Tibial artery (tissue), 4 donors: ENCODE measurements around the gene DYNC1H1.
"Not testable (repeated sequence)": the region's sequence is repeated elsewhere in the genome, so short reads cannot be mapped to it uniquely, and the experiment has no call there.

Experiments used
- DNase-seq, 2 donors: peaks; one replicate each; pipeline ENCODE4 v3.0.0-alpha.2; 2019
- H3K27ac ChIP-seq, 2 donors: fragments of 200-600 bp; sonication (generic) in 1 of 2; 1 replicate in 1 of 2; 2 replicates in 1 of 2; pipeline ENCODE4 v1.5.1; 2018 to 2019; ENCODE audit warnings: mild to moderate bottlenecking in 1 of 2
- H3K27me3 ChIP-seq, 2 donors: fragments of 200-600 bp; sonication (generic) in 1 of 2; one replicate each; pipeline versions ENCODE4 v1.5.1 to v1.6.0; 2016 to 2019
- H3K36me3 ChIP-seq, 3 donors: fragments of 200-600 bp; sonication (generic) in 2 of 3; one replicate each; pipeline ENCODE4 v1.5.1; 2016 to 2019; ENCODE audit warnings: mild to moderate bottlenecking in 2 of 3
- H3K4me1 ChIP-seq, 4 donors: fragments of 200-600 bp; sonication (generic) in 2 of 4; 1 replicate in 3 of 4; 2 replicates in 1 of 4; pipeline ENCODE4 v1.5.1; 2016 to 2019
- H3K4me3 ChIP-seq, 2 donors: fragments of 200-600 bp; sonication (generic) in 1 of 2; 1 replicate in 1 of 2; 2 replicates in 1 of 2; pipeline ENCODE4 v1.5.1; 2018 to 2019; ENCODE audit warnings: mild to moderate bottlenecking in 2 of 2
- H3K9me3 ChIP-seq, 3 donors: fragments of 200-600 bp; sonication (generic) in 1 of 3; one replicate each; pipeline ENCODE4 v1.5.1; 2016 to 2019
- CTCF ChIP-seq, 2 experiments: fragments of 200-600 bp in 1 of 2; fragments of 450-650 bp in 1 of 2; IDR thresholded peaks; one replicate each; pipeline ENCODE4 v1.5.1; 2017 to 2019; ENCODE audit warnings: antibody characterized with exemption in 2 of 2, mild to moderate bottlenecking in 1 of 2, moderate library complexity in 1 of 2
- intact Hi-C: fragments of 100-400 bp; cut with DNase I; formaldehyde crosslinking; loops from one replicate; pipeline ENCODE4 v1.15.0; 2023; ENCODE audit warnings: low total_unique reads

The DYNC1H1 gene

GRCh38 chr14:101970830-101971400 lies 6.5 kb downstream of the DYNC1H1 start:
- no peak overlapping the region for H3K27ac ChIP-seq
- H3K36me3 ChIP-seq, result peaks cover 4 to 9% (median 9%) of the 10 kb centered on the region in 3 donors
- no peaks in the 10 kb centered on the region for H3K9me3 ChIP-seq
- intact Hi-C loops, result no loop called here
- TF ChIP-seq CTCF (IDR thresholded peaks at IDR 0.05), result no peak
- H3K27me3 ChIP-seq, result no peaks in the 10 kb centered on the region
- peaks cover 0 to 68% (median 28%) of the 10 kb centered on the region in 4 donors for H3K4me1 ChIP-seq
- DNase-seq, result no peak
- H3K4me3 ChIP-seq, result no peak overlapping the region

GRCh38 chr14:101971458-101971857 lies 7.1 kb downstream of the DYNC1H1 start:
- peak overlapping the region in 1 of 2 donors; percentile 58 for H3K27ac ChIP-seq
- H3K4me3 ChIP-seq, DNase-seq, intact Hi-C loops, H3K27me3 ChIP-seq, H3K9me3 ChIP-seq: not testable (repeated sequence)
- peaks cover 4 to 14% (median 14%) of the 10 kb centered on the region in 3 donors for H3K36me3 ChIP-seq
- H3K4me1 ChIP-seq, result peaks cover 0 to 63% (median 25%) of the 10 kb centered on the region in 4 donors

DNA sequence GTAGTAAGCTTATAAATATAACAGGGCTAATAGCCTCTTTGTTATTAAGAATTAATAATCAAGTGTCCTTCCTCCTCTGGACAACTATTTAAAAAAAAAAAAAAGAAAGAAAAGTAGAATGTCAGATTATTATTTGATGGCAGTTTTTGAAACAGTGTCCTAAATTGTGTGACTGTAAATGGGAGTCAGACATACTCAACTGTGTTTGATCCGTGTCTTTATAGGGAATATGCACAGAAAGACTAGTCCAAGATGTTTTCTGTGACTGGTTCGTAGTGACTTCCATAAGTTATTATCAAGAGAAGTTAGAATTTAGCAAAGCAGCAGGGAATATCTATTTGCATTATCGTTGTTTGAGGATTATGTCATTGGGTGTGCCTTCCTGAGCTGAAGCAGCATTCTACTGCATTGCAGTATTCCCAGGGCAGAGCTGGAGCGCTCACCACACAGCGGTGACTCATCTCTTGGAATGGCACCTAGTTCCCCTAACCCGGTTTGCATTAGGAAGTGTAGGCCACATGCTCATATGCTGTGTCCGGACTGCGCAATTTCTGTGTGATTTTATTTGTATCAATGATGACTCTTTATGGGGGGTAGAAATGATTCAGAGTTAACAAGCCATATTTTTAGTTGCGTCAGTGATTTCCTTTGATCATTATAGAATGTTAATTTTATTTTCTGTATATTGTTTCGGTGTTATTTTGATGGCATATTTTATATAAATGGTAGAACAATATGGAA lies 7.9 kb downstream of the DYNC1H1 start:
- intact Hi-C loops, result no loop called here
- H3K4me1 ChIP-seq, result peaks cover 0 to 56% (median 22%) of the 10 kb centered on the region in 4 donors
- peaks cover 4 to 20% (median 14%) of the 10 kb centered on the region in 3 donors for H3K36me3 ChIP-seq
- no peaks in the 10 kb centered on the region for H3K27me3 ChIP-seq
- peak; percentile 91 to 93 for DNase-seq
- TF ChIP-seq CTCF (IDR thresholded peaks at IDR 0.05), result no peak
- no peak overlapping the region for H3K4me3 ChIP-seq
- H3K27ac ChIP-seq, result peak overlapping the region; percentile 29 to 58
- H3K9me3 ChIP-seq, result no peaks in the 10 kb centered on the region

GRCh38 chr14:101973356-101973755 lies 9.0 kb downstream of the DYNC1H1 start:
- Histone ChIP-seq H3K27me3 (no peaks in the 10 kb centered on the region), H3K9me3 (no peaks in the 10 kb centered on the region), H3K4me1 (peaks cover 0 to 46% (median 18%) of the 10 kb centered on the region in 4 donors), H3K27ac (peak overlapping the region; percentile 29 to 58), H3K4me3 (no peak overlapping the region), H3K36me3 (peaks cover 9 to 25% (median 14%) of the 10 kb centered on the region in 3 donors)
- no peak for TF ChIP-seq CTCF (IDR thresholded peaks at IDR 0.05)
- intact Hi-C loops, result no loop called here
- peak in 1 of 2 donors; percentile 55 for DNase-seq

DNA sequence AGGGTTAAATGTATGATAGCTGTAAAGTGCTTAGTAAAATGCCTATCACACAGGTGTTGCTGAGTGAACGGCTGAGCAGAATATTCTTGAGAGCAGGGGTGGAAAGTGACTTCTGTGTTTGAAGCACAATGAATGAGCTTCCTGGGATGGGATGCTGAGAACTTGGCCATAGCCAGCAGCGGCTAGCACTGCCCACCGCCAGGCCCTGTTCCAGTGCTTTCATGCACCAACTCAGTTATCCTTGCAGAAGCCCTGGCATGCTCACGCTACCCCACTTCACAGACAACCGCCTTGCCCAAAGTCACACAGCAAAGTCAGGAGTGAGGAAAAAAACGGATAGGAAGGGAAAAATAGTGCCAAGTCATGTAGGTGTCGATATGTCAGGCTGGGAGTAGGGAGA lies 10.9 kb downstream of the DYNC1H1 start:
- H3K4me3 ChIP-seq, result no peak overlapping the region
- H3K9me3 ChIP-seq, result no peaks in the 10 kb centered on the region
- peaks cover 12 to 30% (median 16%) of the 10 kb centered on the region in 3 donors for H3K36me3 ChIP-seq
- DNase-seq, result peak in 1 of 2 donors; percentile 13
- no peak overlapping the region for H3K27ac ChIP-seq
- H3K27me3 ChIP-seq, result no peaks in the 10 kb centered on the region
- intact Hi-C loops, result no loop called here
- peaks cover 0 to 46% (median 21%) of the 10 kb centered on the region in 4 donors for H3K4me1 ChIP-seq
- no peak for TF ChIP-seq CTCF (IDR thresholded peaks at IDR 0.05)
